HepG2 (cell line): Measurements from ENCODE around the gene PPBP. TPM values are rescaled to one million over a fixed set of nuclear protein-coding genes. Genes with fewer than 3 reads are reported as not detected.

ENCODE experiments used
- ATAC-seq: fragments of 200-7000 bp; cut with Tn5 transposase; 3 replicates; pipeline ENCODE4 v1.9.1; 2020; ENCODE audit warnings: mild to moderate bottlenecking, moderate library complexity
- BruUV-seq: library from RNA; stranded (reverse); fragments of 400-500 nt; replicated peaks from 2 replicates; lab custom pipeline; 2021; lab: Mats Ljungman, UMichigan
- CTCF ChIA-PET: fragments of 300-600 bp; formaldehyde crosslinking; extraction: SDS; loops from one replicate; lab custom pipeline; 2021; ENCODE audit warnings: low total read pairs, inconsistent platforms, low intra/inter-chr PET ratio; lab: Yijun Ruan, JAX
- POLR2A ChIA-PET: fragments of 350-600 bp; sonication (Branson Sonifier 250); formaldehyde crosslinking; loops from one replicate; lab custom pipeline; 2020; ENCODE audit warnings: antibody characterized with exemption, inconsistent platforms; lab: Yijun Ruan, JAX
- DNase-seq: peaks from one replicate; pipeline ENCODE4 v3.0.0-alpha.2; 2015; ENCODE audit warnings: low spot score
- FAIRE-seq: peaks from 3 replicates; lab custom pipeline; 2011; peaks lifted over from hg19 to GRCh38; lab: Jason Lieb, UNC
- H2AFZ ChIP-seq: one replicate; pipeline ENCODE4 v1.6.1; 2011; ENCODE audit warnings: low read length, inconsistent platforms
- H3K27ac ChIP-seq: fragments of 300-600 bp; 3 replicates; pipeline ENCODE4 v1.8.0; 2011; ENCODE audit warnings: mixed run types, mild to moderate bottlenecking, mixed read lengths, low read length, inconsistent platforms; ENCODE audit not compliant: insufficient read depth; ENCODE audit errors: extremely low read length
- H3K27me3 ChIP-seq, 2 experiments: fragments of 200-600 bp in 1 of 2; 2 replicates in 1 of 2; 3 replicates in 1 of 2; pipeline versions ENCODE4 v1.6.0 to v1.8.0; 2011; ENCODE audit warnings: low read length in 2 of 2, mild to moderate bottlenecking in 2 of 2, moderate library complexity in 2 of 2, inconsistent platforms in 1 of 2; ENCODE audit not compliant: insufficient read depth in 2 of 2, control insufficient read depth in 1 of 2
- H3K36me3 ChIP-seq, 2 experiments: fragments of 200-600 bp in 1 of 2; replicated peaks in 1 of 2; 2 replicates in 1 of 2; 3 replicates in 1 of 2; pipeline versions ENCODE4 v1.5.1 to v1.8.0; 2011; ENCODE audit warnings: low read length in 2 of 2, inconsistent platforms in 1 of 2; ENCODE audit not compliant: insufficient read depth in 2 of 2, control insufficient read depth in 1 of 2
- H3K4me1 ChIP-seq: 2 replicates; pipeline ENCODE4 v1.5.1; 2012; ENCODE audit warnings: low read length, inconsistent platforms; ENCODE audit not compliant: insufficient read depth
- H3K4me2 ChIP-seq: 2 replicates; pipeline ENCODE4 v1.6.0; 2011; ENCODE audit warnings: low read depth, low read length, inconsistent platforms
- H3K4me3 ChIP-seq, 3 experiments: fragments of 200-600 bp in 1 of 3; sonication (generic), shearing (Covaris generic) in 1 of 3; replicated peaks in 1 of 3; 2 replicates each; pipeline ENCODE4 v1.5.1; 2011 to 2016; ENCODE audit warnings: low read length in 3 of 3, inconsistent platforms in 2 of 3, low read depth in 2 of 3, mild to moderate bottlenecking in 2 of 3, control low read depth in 1 of 3, mixed read lengths in 1 of 3; ENCODE audit not compliant: insufficient read depth in 1 of 3
- H3K79me2 ChIP-seq: one replicate; pipeline ENCODE4 v1.6.1; 2011; ENCODE audit warnings: low read length, inconsistent platforms; ENCODE audit not compliant: insufficient read depth
- H3K9ac ChIP-seq: 2 replicates; pipeline ENCODE4 v1.6.0; 2011; ENCODE audit warnings: mild to moderate bottlenecking, low read depth, low read length, inconsistent platforms; ENCODE audit not compliant: insufficient read depth
- H3K9me3 ChIP-seq: 2 replicates; pipeline ENCODE4 v1.5.1; 2012; ENCODE audit warnings: mild to moderate bottlenecking, low read length
- H4K20me1 ChIP-seq: 2 replicates; pipeline ENCODE4 v1.6.0; 2011; ENCODE audit warnings: inconsistent platforms, mild to moderate bottlenecking, low read length, moderate library complexity; ENCODE audit not compliant: insufficient read depth
- ATM ChIP-seq: fragments of 450-650 bp; IDR thresholded peaks from 2 replicates; pipeline ENCODE4 v1.7.1; 2017; ENCODE audit warnings: mild to moderate bottlenecking, borderline replicate concordance
- GATAD2A ChIP-seq: IDR thresholded peaks from 2 replicates; pipeline ENCODE4 v1.6.1; 2016
- NFIC ChIP-seq: IDR thresholded peaks from 2 replicates; pipeline ENCODE4 v1.6.1; 2012; ENCODE audit warnings: mild to moderate bottlenecking, low read length, inconsistent platforms
- NFYB ChIP-seq: sonication (generic); formaldehyde crosslinking; IDR thresholded peaks from 2 replicates; pipeline ENCODE4 v1.4.0; 2020; ENCODE audit warnings: missing genetic modification reagents
- PAX8 ChIP-seq: sonication (generic); formaldehyde crosslinking; IDR thresholded peaks from 2 replicates; pipeline ENCODE4 v1.8.0; 2022; ENCODE audit warnings: mild to moderate bottlenecking, missing genetic modification reagents, borderline replicate concordance
- RAD51 ChIP-seq: fragments of 450-650 bp; IDR thresholded peaks from 2 replicates; pipeline ENCODE4 v1.6.1; 2016; ENCODE audit warnings: borderline replicate concordance
- ZNF441 ChIP-seq: sonication (generic); formaldehyde crosslinking; IDR thresholded peaks from 2 replicates; pipeline ENCODE4 v1.7.0; 2021; ENCODE audit warnings: missing genetic modification reagents, borderline replicate concordance
- ZNF460 ChIP-seq: sonication (generic); formaldehyde crosslinking; IDR thresholded peaks from 2 replicates; pipeline ENCODE4 v1.5.1; 2020; ENCODE audit warnings: missing genetic modification reagents, mild to moderate bottlenecking, borderline replicate concordance
- ZNF570 ChIP-seq: sonication (generic); formaldehyde crosslinking; IDR thresholded peaks from 2 replicates; pipeline ENCODE4 v1.4.0; 2020; ENCODE audit warnings: mild to moderate bottlenecking, missing genetic modification reagents, borderline replicate concordance
- ZNF607 ChIP-seq: sonication (generic); formaldehyde crosslinking; IDR thresholded peaks from 2 replicates; pipeline ENCODE4 v1.5.1; 2020; ENCODE audit warnings: missing genetic modification reagents, mild to moderate bottlenecking, borderline replicate concordance
- ZNF713 ChIP-seq: sonication (generic); formaldehyde crosslinking; IDR thresholded peaks from 2 replicates; pipeline ENCODE4 v1.4.0; 2020; ENCODE audit warnings: mild to moderate bottlenecking, missing genetic modification reagents
- ZNF720 ChIP-seq: sonication (generic); formaldehyde crosslinking; IDR thresholded peaks from 2 replicates; pipeline ENCODE4 v1.4.0; 2020; ENCODE audit warnings: missing genetic modification reagents
- ZNF879 ChIP-seq: sonication (generic); formaldehyde crosslinking; IDR thresholded peaks from 2 replicates; pipeline ENCODE4 v1.8.1; 2023; ENCODE audit warnings: missing genetic modification reagents
- WGBS: methylation state at CpG from one replicate; pipeline ENCODE4 v1.1.6; 2017; ENCODE audit warnings: low lambda C conversion rate; 5-methylcytosine and 5-hydroxymethylcytosine counted together
- in situ Hi-C: cut with HindIII; loops from 2 replicates; pipeline ENCODE4 v1.10.0; 2017; ENCODE audit warnings: low pct_unique_long_range_greater_than_20kb; ENCODE audit not compliant: extremely low pct_ligation_motif_present
- intact Hi-C: fragments of 100-400 bp; cut with micrococcal nuclease; formaldehyde crosslinking; loops from one replicate; pipeline ENCODE4 v1.10.0; 2022; ENCODE audit not compliant: unreplicated experiment
- polyA plus RNA-seq, 8 experiments: library from polyadenylated mRNA; depleted of rRNA in 3 of 8; stranded (reverse) in 7 of 8; unstranded in 1 of 8; fragments of >200 nt; fragmentation: Illumina TruSeq in 4 of 8; extraction: Trizol in 4 of 8; gene quantifications; 2 replicates each; pipeline versions ENCODE4 v1.2.1 to v1.2.3, GENCODE V29; 2011 to 2016; ENCODE audit warnings: low read depth in 4 of 8, missing spikeins in 1 of 8, mixed read lengths in 1 of 8; ENCODE audit not compliant: insufficient read depth in 1 of 8
- total RNA-seq, 5 experiments: library from RNA; depleted of rRNA; stranded (reverse); fragments of >200 nt; fragmentation: Illumina TruSeq; extraction: Trizol; gene quantifications; 2 replicates each; pipeline ENCODE4 v1.2.3, GENCODE V29; 2016; ENCODE audit warnings: low read depth in 1 of 5
- TF ChIP-seq, protein P1 (sequence below): sonication (generic); formaldehyde crosslinking; IDR thresholded peaks from 2 replicates; pipeline ENCODE4 v1.5.1; 2020; ENCODE audit warnings: mild to moderate bottlenecking, missing genetic modification reagents, moderate library complexity
- TF ChIP-seq, protein P2 (sequence below): sonication (generic); formaldehyde crosslinking; IDR thresholded peaks from 2 replicates; pipeline ENCODE4 v1.5.0; 2020; ENCODE audit warnings: mild to moderate bottlenecking, missing genetic modification reagents
- TF ChIP-seq, protein P3 (sequence below): sonication (generic); formaldehyde crosslinking; IDR thresholded peaks from 2 replicates; pipeline ENCODE4 v1.5.0; 2020; ENCODE audit warnings: mild to moderate bottlenecking, missing genetic modification reagents, borderline replicate concordance

Gene PPBP
- total and polyA plus RNA-seq, 2 of the 13 experiments (the other 11 are each of a cell fraction or from before 2014, with no cell fraction given), result not detected

DNA sequence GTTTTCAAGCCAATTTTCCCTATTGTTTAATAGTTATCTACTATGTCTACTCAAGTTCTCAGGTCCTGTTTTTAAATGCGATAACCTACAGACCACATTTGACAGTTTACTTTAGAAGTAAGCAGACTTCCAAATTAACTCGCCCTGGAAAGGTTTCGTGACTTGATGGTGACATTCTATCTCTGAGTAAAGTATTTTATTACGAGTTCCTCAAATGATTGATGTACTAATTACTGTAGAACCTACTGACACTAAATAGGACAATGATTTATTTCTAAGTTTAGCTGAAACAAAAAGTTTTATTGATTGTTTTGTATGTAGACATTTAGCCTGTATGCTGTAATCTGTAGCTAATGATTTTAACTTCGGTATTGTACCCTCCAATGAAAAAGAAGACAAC, 1.9 kb upstream of the PPBP start:
- Histone ChIP-seq H3K27ac (no peak overlapping the region), H3K4me2 (no peak overlapping the region), H3K79me2 (no peaks in the 10 kb centered on the region), H2AFZ (no peak overlapping the region), H3K4me1 (no peaks in the 10 kb centered on the region), H4K20me1 (no peaks in the 10 kb centered on the region), H3K36me3 (no peaks in the 10 kb centered on the region), H3K9ac (no peak overlapping the region), H3K4me3 (no peak overlapping the region), H3K9me3 (no peaks in the 10 kb centered on the region), H3K27me3 (peaks cover 0 to 6% of the 10 kb centered on the region in 2 experiments; a peak in 2 of 5 replicates)
- in situ Hi-C loops, result no loop called here
- BruUV-seq, result no TSS peak
- no peak for DNase-seq
- POLR2A ChIA-PET, result no interaction called here
- TF ChIP-seq, protein P1, sequence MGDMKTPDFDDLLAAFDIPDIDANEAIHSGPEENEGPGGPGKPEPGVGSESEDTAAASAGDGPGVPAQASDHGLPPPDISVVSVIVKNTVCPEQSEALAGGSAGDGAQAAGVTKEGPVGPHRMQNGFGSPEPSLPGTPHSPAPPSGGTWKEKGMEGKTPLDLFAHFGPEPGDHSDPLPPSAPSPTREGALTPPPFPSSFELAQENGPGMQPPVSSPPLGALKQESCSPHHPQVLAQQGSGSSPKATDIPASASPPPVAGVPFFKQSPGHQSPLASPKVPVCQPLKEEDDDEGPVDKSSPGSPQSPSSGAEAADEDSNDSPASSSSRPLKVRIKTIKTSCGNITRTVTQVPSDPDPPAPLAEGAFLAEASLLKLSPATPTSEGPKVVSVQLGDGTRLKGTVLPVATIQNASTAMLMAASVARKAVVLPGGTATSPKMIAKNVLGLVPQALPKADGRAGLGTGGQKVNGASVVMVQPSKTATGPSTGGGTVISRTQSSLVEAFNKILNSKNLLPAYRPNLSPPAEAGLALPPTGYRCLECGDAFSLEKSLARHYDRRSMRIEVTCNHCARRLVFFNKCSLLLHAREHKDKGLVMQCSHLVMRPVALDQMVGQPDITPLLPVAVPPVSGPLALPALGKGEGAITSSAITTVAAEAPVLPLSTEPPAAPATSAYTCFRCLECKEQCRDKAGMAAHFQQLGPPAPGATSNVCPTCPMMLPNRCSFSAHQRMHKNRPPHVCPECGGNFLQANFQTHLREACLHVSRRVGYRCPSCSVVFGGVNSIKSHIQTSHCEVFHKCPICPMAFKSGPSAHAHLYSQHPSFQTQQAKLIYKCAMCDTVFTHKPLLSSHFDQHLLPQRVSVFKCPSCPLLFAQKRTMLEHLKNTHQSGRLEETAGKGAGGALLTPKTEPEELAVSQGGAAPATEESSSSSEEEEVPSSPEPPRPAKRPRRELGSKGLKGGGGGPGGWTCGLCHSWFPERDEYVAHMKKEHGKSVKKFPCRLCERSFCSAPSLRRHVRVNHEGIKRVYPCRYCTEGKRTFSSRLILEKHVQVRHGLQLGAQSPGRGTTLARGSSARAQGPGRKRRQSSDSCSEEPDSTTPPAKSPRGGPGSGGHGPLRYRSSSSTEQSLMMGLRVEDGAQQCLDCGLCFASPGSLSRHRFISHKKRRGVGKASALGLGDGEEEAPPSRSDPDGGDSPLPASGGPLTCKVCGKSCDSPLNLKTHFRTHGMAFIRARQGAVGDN, result no peak
- no peak for TF ChIP-seq ZNF720 (CRISPR knock-in tag)
- no peak for TF ChIP-seq PAX8 (CRISPR knock-in tag)
- TF ChIP-seq GATAD2A (CRISPR knock-in tag), result no peak
- TF ChIP-seq, protein P2, sequence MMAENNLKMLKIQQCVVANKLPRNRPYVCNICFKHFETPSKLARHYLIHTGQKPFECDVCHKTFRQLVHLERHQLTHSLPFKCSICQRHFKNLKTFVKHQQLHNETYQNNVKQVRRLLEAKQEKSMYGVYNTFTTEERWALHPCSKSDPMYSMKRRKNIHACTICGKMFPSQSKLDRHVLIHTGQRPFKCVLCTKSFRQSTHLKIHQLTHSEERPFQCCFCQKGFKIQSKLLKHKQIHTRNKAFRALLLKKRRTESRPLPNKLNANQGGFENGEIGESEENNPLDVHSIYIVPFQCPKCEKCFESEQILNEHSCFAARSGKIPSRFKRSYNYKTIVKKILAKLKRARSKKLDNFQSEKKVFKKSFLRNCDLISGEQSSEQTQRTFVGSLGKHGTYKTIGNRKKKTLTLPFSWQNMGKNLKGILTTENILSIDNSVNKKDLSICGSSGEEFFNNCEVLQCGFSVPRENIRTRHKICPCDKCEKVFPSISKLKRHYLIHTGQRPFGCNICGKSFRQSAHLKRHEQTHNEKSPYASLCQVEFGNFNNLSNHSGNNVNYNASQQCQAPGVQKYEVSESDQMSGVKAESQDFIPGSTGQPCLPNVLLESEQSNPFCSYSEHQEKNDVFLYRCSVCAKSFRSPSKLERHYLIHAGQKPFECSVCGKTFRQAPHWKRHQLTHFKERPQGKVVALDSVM (CRISPR knock-in tag), result no peak
- TF ChIP-seq ZNF879 (CRISPR knock-in tag), result no peak
- no peak for TF ChIP-seq NFYB (CRISPR knock-in tag)
- no peak for TF ChIP-seq ATM
- no peak for TF ChIP-seq ZNF441 (CRISPR knock-in tag)
- TF ChIP-seq ZNF607 (CRISPR knock-in tag), result no peak
- TF ChIP-seq ZNF570, result no peak
- TF ChIP-seq ZNF460 (CRISPR knock-in tag), result no peak
- TF ChIP-seq ZNF713 (CRISPR knock-in tag), result no peak
- TF ChIP-seq NFIC, result no peak
- no peak for TF ChIP-seq RAD51
- TF ChIP-seq, protein P3, sequence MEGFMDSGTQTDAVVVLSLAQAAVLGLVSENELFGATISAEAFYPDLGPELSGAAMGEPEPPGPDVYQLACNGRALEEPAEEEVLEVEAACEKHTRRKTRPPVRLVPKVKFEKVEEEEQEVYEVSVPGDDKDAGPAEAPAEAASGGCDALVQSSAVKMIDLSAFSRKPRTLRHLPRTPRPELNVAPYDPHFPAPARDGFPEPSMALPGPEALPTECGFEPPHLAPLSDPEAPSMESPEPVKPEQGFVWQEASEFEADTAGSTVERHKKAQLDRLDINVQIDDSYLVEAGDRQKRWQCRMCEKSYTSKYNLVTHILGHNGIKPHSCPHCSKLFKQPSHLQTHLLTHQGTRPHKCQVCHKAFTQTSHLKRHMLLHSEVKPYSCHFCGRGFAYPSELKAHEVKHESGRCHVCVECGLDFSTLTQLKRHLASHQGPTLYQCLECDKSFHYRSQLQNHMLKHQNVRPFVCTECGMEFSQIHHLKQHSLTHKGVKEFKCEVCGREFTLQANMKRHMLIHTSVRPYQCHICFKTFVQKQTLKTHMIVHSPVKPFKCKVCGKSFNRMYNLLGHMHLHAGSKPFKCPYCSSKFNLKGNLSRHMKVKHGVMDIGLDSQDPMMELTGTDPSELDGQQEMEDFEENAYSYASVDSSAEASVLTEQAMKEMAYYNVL (CRISPR knock-in tag), result no peak
- WGBS, result 2% methylated on average over 5 of the region's 5 CpGs
- CTCF ChIA-PET, result no interaction called here
- no peak for FAIRE-seq
- intact Hi-C loops, result no loop called here
- no peak for ATAC-seq
